PC-9 (cell line): Measurements from ENCODE around the gene CKAP2L.

Source experiments
- EZH2 ChIP-seq: fragments of 200-600 bp; sonication (generic); IDR thresholded peaks from 2 replicates; pipeline ENCODE4 v1.8.0; 2017; ENCODE audit warnings: antibody characterized with exemption, low read depth
- TF ChIP-seq, protein P1 (sequence below): fragments of 200-600 bp; sonication (generic); conservative IDR thresholded peaks from 2 replicates; pipeline ENCODE4 v1.6.1; 2017; ENCODE audit warnings: mixed run types, antibody characterized with exemption, mild to moderate bottlenecking, moderate library complexity

DNA sequence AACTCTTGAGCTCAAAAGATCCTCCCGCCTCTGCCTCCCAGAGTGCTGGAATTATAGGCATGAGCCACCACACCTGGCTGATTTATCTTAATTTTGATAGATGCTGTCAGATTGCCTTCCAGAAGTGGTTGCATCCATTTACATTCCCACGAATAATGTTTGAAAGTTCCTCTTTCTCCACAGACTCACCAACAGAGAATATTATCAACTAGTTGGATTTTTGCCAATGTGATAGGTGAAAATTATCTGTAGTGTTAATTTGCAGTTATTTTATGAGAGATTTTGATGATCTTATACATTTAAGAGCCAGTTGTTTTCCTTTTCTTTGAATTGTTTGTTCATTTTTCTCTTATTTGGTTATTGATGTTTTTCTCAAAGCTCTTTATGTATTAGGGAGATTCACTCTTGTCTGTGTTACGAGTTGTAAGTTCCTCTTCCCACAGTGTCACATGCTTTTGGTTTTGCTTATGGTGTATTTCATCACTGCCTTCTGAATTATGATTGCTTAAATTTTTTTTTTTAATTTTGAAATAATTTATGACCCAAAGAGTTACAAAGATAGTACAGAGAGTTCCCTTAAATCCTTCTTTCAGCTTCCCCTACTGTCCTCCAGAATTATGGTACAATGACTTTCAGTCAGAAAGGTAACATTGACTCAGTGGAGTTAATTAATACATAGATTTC, 64.3 kb downstream of the CKAP2L start:
- TF ChIP-seq, protein P1, sequence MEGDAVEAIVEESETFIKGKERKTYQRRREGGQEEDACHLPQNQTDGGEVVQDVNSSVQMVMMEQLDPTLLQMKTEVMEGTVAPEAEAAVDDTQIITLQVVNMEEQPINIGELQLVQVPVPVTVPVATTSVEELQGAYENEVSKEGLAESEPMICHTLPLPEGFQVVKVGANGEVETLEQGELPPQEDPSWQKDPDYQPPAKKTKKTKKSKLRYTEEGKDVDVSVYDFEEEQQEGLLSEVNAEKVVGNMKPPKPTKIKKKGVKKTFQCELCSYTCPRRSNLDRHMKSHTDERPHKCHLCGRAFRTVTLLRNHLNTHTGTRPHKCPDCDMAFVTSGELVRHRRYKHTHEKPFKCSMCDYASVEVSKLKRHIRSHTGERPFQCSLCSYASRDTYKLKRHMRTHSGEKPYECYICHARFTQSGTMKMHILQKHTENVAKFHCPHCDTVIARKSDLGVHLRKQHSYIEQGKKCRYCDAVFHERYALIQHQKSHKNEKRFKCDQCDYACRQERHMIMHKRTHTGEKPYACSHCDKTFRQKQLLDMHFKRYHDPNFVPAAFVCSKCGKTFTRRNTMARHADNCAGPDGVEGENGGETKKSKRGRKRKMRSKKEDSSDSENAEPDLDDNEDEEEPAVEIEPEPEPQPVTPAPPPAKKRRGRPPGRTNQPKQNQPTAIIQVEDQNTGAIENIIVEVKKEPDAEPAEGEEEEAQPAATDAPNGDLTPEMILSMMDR, result no peak
- TF ChIP-seq EZH2, result no peak
